ENCODE results near the gene RSPH4A. TPM values are rescaled to one million over a fixed set of nuclear protein-coding genes. Genes with fewer than 3 reads are reported as not detected.

RSPH4A gene
- total and polyA plus RNA-seq, 9 of the 15 experiments (the other 6 are each of a cell fraction or from before 2014, with no cell fraction given): 0.04 to 0.30 (median 0.11) TPM

GRCh38 chr6:116625872-116626271 lies 9.6 kb downstream of the RSPH4A start:
- ChIA-PET CTCF (ENCODE audit: low intra/inter-chr PET ratio) (no interaction called here), POLR2A (no interaction called here)
- DNase-seq (ENCODE audit: extremely low read depth in 1 of 4, low spot score in 3 of 4) (no peak), FAIRE-seq (no peak), ATAC-seq (no peak)
- Histone ChIP-seq H3K79me2 (ENCODE audit: control insufficient read depth, insufficient read depth, low read length) (no peaks in the 10 kb centered on the region), H3K4me3 (no peak overlapping the region), H3K27ac (ENCODE audit: extremely low read depth, low read depth, low read length) (no peak overlapping the region), H3K4me1 (replicated peaks in 1 of 2; ENCODE audit: control insufficient read depth in 2 of 2, insufficient read depth in 2 of 2, low read length in 2 of 2) (peaks cover 0 to 10% of the 10 kb centered on the region in 2 experiments; a peak in 2 of 5 replicates), H3K9me3 (replicated peaks; ENCODE audit: control insufficient read depth, insufficient read depth, low read depth, low read length) (no peaks in the 10 kb centered on the region), H4K20me1 (replicated peaks; ENCODE audit: control insufficient read depth, insufficient read depth, low read length) (no peaks in the 10 kb centered on the region), H2AFZ (ENCODE audit: low read depth, low read length) (no peak overlapping the region), H3K9ac (ENCODE audit: insufficient read depth in 1 of 2, low read depth in 2 of 2, low read length in 2 of 2) (no peak overlapping the region), H3K9me1 (ENCODE audit: control insufficient read depth, insufficient read depth, low read length) (no peaks in the 10 kb centered on the region), H3K27me3 (ENCODE audit: control insufficient read depth in 2 of 2, insufficient read depth in 2 of 2, low read length in 2 of 2) (no peaks in the 10 kb centered on the region), H3K4me2 (ENCODE audit: insufficient read depth, low read length) (no peak overlapping the region), H3K36me3 (ENCODE audit: control insufficient read depth, insufficient read depth, low read length) (no peaks in the 10 kb centered on the region)
- BruUV-seq (replicated peaks): no TSS peak
- intact Hi-C loops (cut with micrococcal nuclease): no loop called here
- in situ Hi-C loops (cut with MboI): no loop called here
- TF ChIP-seq NR3C1 (CRISPR knock-in tag; IDR thresholded peaks at IDR 0.05): no peak
- no peak for TF ChIP-seq ZNF766 (CRISPR knock-in tag; conservative IDR thresholded peaks at IDR 0.05)
- 60% methylated on average over 3 of the region's 3 CpGs for WGBS (ENCODE audit: insufficient coverage, low coverage, missing lambda C conversion rate)

- no peaks in the 10 kb centered on the region for H3K9me1 ChIP-seq (ENCODE audit: control insufficient read depth, insufficient read depth, low read length)
- ATAC-seq (no peak), FAIRE-seq (no peak), DNase-seq (ENCODE audit: extremely low read depth in 1 of 4, low spot score in 3 of 4) (peak in 3 of 4 experiments; percentile 26 to 46 (median 42))
- H3K4me2 ChIP-seq (ENCODE audit: insufficient read depth, low read length): no peak overlapping the region
- no peaks in the 10 kb centered on the region for H3K9me3 ChIP-seq (replicated peaks; ENCODE audit: control insufficient read depth, insufficient read depth, low read depth, low read length)
- 11% methylated on average over 5 of the region's 5 CpGs for WGBS (ENCODE audit: insufficient coverage, low coverage, missing lambda C conversion rate)
- intact Hi-C loops (cut with micrococcal nuclease) (no loop called here), in situ Hi-C loops (cut with MboI) (no loop called here)
- no peak overlapping the region for H3K4me3 ChIP-seq
- H3K36me3 ChIP-seq (ENCODE audit: control insufficient read depth, insufficient read depth, low read length): peaks cover 14% of the 10 kb centered on the region
- CTCF ChIA-PET (ENCODE audit: low intra/inter-chr PET ratio): no interaction called here
- BruUV-seq (replicated peaks): no TSS peak
- H3K9ac ChIP-seq (ENCODE audit: insufficient read depth in 1 of 2, low read depth in 2 of 2, low read length in 2 of 2): no peak overlapping the region
- POLR2A ChIA-PET: interaction anchor here (0.6 kb wide), 1 partner anchor 12 kb away, joined by 3 read pairs; no protein-coding TSS in a partner anchor
- H3K27me3 ChIP-seq (ENCODE audit: control insufficient read depth in 2 of 2, insufficient read depth in 2 of 2, low read length in 2 of 2): no peaks in the 10 kb centered on the region
- H4K20me1 ChIP-seq (replicated peaks; ENCODE audit: control insufficient read depth, insufficient read depth, low read length): no peaks in the 10 kb centered on the region
- TF ChIP-seq TCF3 (CRISPR knock-in tag; IDR thresholded peaks at IDR 0.05): peak; percentile 42; the same call in 1 of the 2 replicates
- peak; percentile 36; the same call in 1 of the 2 replicates for TF ChIP-seq CBFA2T3 (IDR thresholded peaks at IDR 0.05)
- no peak for TF ChIP-seq NELFE (IDR thresholded peaks at IDR 0.05; ENCODE audit: insufficient read depth, insufficient read length)
- peak; percentile 80 for TF ChIP-seq NFIC (IDR thresholded peaks at IDR 0.05)
- no peak for TF ChIP-seq RBM25 (IDR thresholded peaks at IDR 0.05; ENCODE audit: low read depth, low read length, severe bottlenecking)
- peak; percentile 76; the same call in 1 of the 2 replicates for TF ChIP-seq SPI1 (IDR thresholded peaks at IDR 0.05; ENCODE audit: borderline replicate concordance, low read depth, low read length)
- no peak overlapping the region for H2AFZ ChIP-seq (ENCODE audit: low read depth, low read length)
- no peak overlapping the region for H3K27ac ChIP-seq (ENCODE audit: extremely low read depth, low read depth, low read length)
- H3K4me1 ChIP-seq (replicated peaks in 1 of 2; ENCODE audit: control insufficient read depth in 2 of 2, insufficient read depth in 2 of 2, low read length in 2 of 2): peaks cover 0 to 14% of the 10 kb centered on the region in 2 experiments; a peak in 2 of 5 replicates
- H3K79me2 ChIP-seq (ENCODE audit: control insufficient read depth, insufficient read depth, low read length): no peaks in the 10 kb centered on the region
Measured at GRCh38 chr6:116629563-116629981, 13.3 kb downstream of the RSPH4A start.

All from K562 (cell line).